ENCODE results near the gene GALNT13.

DNA sequence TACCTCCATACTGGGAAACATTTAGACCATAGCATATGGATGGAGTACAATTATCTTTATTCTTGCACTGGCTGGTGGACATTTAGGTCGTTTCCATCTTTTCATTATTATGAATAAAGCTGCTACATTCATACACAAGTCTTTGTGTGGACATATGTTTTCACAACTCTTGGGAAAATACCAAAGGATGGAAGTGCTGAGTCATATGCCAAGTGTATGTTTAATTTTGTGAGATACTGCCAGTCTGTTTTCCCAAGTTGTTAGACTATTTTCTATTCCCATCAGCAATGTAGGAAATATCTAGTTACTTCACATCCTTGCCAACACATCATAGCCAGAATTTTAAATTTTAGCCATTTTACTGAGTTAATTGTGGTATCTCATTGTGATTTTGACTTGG is 91.5 kb downstream of the GALNT13 start:
- TF ChIP-seq CTCF (IDR thresholded peaks at IDR 0.05): no peak
- TF ChIP-seq POLR2A (IDR thresholded peaks at IDR 0.05): no peak
- no peak for TF ChIP-seq EP300 (IDR thresholded peaks at IDR 0.05)

All from gastroesophageal sphincter (tissue), 3 donors.